Measurements from ENCODE around the gene REM1. TPM values are rescaled to one million over a fixed set of nuclear protein-coding genes. Genes with fewer than 3 reads are reported as not detected.

The REM1 gene
- total RNA-seq, 1 donor from 2014 or later = not detected

GRCh38 chr20:31497838-31498540, 22.9 kb downstream of the REM1 start:
- H4K20me1 ChIP-seq (ENCODE audit: insufficient read depth, low read length) = no peaks in the 10 kb centered on the region
- peaks cover 3% of the 10 kb centered on the region for H3K4me1 ChIP-seq (ENCODE audit: insufficient read depth, low read length)
- H3K9me3 ChIP-seq (ENCODE audit: insufficient read depth, low read depth, low read length) = no peaks in the 10 kb centered on the region
- Mint-ChIP-seq H3K27me3 (ENCODE audit: low read depth, unreplicated experiment) (peaks cover 24% of the 10 kb centered on the region), H3K4me3 (ENCODE audit: unreplicated experiment) (no peak overlapping the region), H3K27ac (ENCODE audit: unreplicated experiment) (no peak overlapping the region), H3K36me3 (ENCODE audit: low read depth, unreplicated experiment) (no peaks in the 10 kb centered on the region), H3K9me3 (ENCODE audit: unreplicated experiment) (no peaks in the 10 kb centered on the region), H3K4me1 (ENCODE audit: low read depth, unreplicated experiment) (peaks cover 2% of the 10 kb centered on the region)
- DNase-seq (ENCODE audit: low read depth) (peak; percentile 23), FAIRE-seq (no peak)
- no peak overlapping the region for H3K9ac ChIP-seq (ENCODE audit: low read length)
- TF ChIP-seq EZH2 (IDR thresholded peaks at IDR 0.05; ENCODE audit: insufficient read depth, low read length) = no peak
- no peak for TF ChIP-seq CTCF (IDR thresholded peaks at IDR 0.05; ENCODE audit: insufficient read depth, low read depth, low read length)
- H3K4me2 ChIP-seq (ENCODE audit: low read length) = no peak overlapping the region
- no peaks in the 10 kb centered on the region for H3K79me2 ChIP-seq (ENCODE audit: insufficient read depth, low read length)
- H3K27ac ChIP-seq (ENCODE audit: low read depth, low read length) = no peak overlapping the region
- H3K4me3 ChIP-seq (ENCODE audit: insufficient read depth, low read depth, low read length) = no peak overlapping the region
- H3K36me3 ChIP-seq (ENCODE audit: insufficient read depth, low read length) = no peaks in the 10 kb centered on the region
- H3K27me3 ChIP-seq (ENCODE audit: insufficient read depth, low read length) = peaks cover 3% of the 10 kb centered on the region
- peak overlapping the region; percentile 9 for H2AFZ ChIP-seq (ENCODE audit: low read depth, low read length)

DNA sequence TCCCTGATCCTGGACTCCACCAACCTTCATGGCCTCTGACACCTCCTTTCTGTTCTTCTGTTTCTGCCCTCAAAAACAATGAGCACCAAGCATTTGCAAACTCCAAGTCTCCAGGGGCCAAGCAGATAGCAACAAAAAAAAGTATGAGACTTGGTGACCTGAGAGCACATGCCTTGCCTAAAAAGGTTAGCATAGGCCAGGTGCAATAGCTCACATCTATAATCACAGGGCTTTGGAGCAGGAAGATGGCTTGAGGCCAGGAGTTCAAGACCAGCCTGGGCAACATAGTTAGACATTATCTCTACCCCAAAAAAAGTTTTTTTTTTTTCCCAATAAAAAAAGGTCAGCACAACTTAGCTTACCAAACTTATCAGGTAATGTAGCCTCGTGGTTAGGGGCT, 25.4 kb downstream of the REM1 start:
- Histone ChIP-seq H4K20me1 (ENCODE audit: insufficient read depth, low read length) (no peaks in the 10 kb centered on the region), H3K4me1 (ENCODE audit: insufficient read depth, low read length) (peaks cover 3% of the 10 kb centered on the region), H3K4me3 (ENCODE audit: insufficient read depth, low read depth, low read length) (no peak overlapping the region), H3K9me3 (ENCODE audit: insufficient read depth, low read depth, low read length) (no peaks in the 10 kb centered on the region), H3K79me2 (ENCODE audit: insufficient read depth, low read length) (no peaks in the 10 kb centered on the region), H3K27me3 (ENCODE audit: insufficient read depth, low read length) (peaks cover 5% of the 10 kb centered on the region), H3K9ac (ENCODE audit: low read length) (no peak overlapping the region), H2AFZ (ENCODE audit: low read depth, low read length) (no peak overlapping the region), H3K27ac (ENCODE audit: low read depth, low read length) (no peak overlapping the region), H3K4me2 (ENCODE audit: low read length) (no peak overlapping the region), H3K36me3 (ENCODE audit: insufficient read depth, low read length) (no peaks in the 10 kb centered on the region)
- Mint-ChIP-seq H3K9me3 (ENCODE audit: unreplicated experiment) (no peaks in the 10 kb centered on the region), H3K4me3 (ENCODE audit: unreplicated experiment) (no peak overlapping the region), H3K27me3 (ENCODE audit: low read depth, unreplicated experiment) (peaks cover 34% of the 10 kb centered on the region), H3K27ac (ENCODE audit: unreplicated experiment) (no peak overlapping the region), H3K4me1 (ENCODE audit: low read depth, unreplicated experiment) (peaks cover 2% of the 10 kb centered on the region), H3K36me3 (ENCODE audit: low read depth, unreplicated experiment) (no peaks in the 10 kb centered on the region)
- DNase-seq (ENCODE audit: low read depth) (no peak), FAIRE-seq (no peak)
- TF ChIP-seq CTCF (IDR thresholded peaks at IDR 0.05; ENCODE audit: insufficient read depth, low read depth, low read length) (no peak), EZH2 (IDR thresholded peaks at IDR 0.05; ENCODE audit: insufficient read depth, low read length) (no peak)
